ENCODE results near the gene PDS5B. TPM values are rescaled to one million over a fixed set of nuclear protein-coding genes. Genes with fewer than 3 reads are reported as not detected.
A peak's percentile ranks its signal among the peaks of the same experiment; 100 is the strongest.

PDS5B gene
- total RNA-seq, 2 experiments from 2014 or later: 39.8 to 40.6 TPM

DNA sequence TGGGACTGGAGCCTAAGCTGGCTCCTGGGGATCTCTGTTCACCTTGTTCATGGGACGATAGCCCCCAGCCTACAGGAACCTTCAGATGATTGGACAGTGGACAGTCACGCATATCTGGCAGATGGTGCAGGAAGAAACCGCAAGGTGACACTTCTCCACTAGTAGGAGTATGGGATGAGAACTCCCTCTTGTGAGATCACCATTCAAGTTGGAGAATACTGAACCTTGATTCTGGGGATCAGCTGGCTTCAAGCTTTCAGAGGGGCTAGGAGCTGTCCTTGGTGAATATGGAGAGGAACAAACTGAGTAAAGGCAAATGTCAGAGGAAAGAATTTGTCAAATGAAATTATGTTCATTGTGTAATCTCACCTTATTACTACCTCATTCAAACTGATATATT lies 204.5 kb downstream of the PDS5B start:
- Mint-ChIP-seq H3K4me1 (ENCODE audit: low read depth) (peaks cover 54% of the 10 kb centered on the region), H3K27ac (peak overlapping the region; percentile 80), H3K27me3 (no peaks in the 10 kb centered on the region), H3K36me3 (ENCODE audit: low read depth) (no peaks in the 10 kb centered on the region), H3K4me3 (no peak overlapping the region), H3K9me3 (peaks cover 2% of the 10 kb centered on the region)
- intact Hi-C loops (cut with DNase I, micrococcal nuclease): no loop called here
- CTCF ChIA-PET: no interaction called here
- H3K27me3 ChIP-seq (ENCODE audit: control insufficient read depth in 1 of 2, insufficient read depth in 2 of 2, low read length in 2 of 2): no peaks in the 10 kb centered on the region
- no peak overlapping the region for H3K4me3 ChIP-seq (ENCODE audit: low read length)
- DNase-seq (no peak), ATAC-seq (ENCODE audit: poor library complexity) (no peak)
- peaks cover 19% of the 10 kb centered on the region for H3K4me1 ChIP-seq (ENCODE audit: insufficient read depth, low read length)
- no peak overlapping the region for H3K27ac ChIP-seq (ENCODE audit: low read depth in 1 of 2, low read length in 2 of 2)
- TF ChIP-seq, protein P1, sequence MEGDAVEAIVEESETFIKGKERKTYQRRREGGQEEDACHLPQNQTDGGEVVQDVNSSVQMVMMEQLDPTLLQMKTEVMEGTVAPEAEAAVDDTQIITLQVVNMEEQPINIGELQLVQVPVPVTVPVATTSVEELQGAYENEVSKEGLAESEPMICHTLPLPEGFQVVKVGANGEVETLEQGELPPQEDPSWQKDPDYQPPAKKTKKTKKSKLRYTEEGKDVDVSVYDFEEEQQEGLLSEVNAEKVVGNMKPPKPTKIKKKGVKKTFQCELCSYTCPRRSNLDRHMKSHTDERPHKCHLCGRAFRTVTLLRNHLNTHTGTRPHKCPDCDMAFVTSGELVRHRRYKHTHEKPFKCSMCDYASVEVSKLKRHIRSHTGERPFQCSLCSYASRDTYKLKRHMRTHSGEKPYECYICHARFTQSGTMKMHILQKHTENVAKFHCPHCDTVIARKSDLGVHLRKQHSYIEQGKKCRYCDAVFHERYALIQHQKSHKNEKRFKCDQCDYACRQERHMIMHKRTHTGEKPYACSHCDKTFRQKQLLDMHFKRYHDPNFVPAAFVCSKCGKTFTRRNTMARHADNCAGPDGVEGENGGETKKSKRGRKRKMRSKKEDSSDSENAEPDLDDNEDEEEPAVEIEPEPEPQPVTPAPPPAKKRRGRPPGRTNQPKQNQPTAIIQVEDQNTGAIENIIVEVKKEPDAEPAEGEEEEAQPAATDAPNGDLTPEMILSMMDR (IDR thresholded peaks at IDR 0.05): no peak
- POLR2A ChIA-PET: no interaction called here
- no peaks in the 10 kb centered on the region for H3K36me3 ChIP-seq (ENCODE audit: insufficient read depth, low read length)
- no peaks in the 10 kb centered on the region for H3K9me3 ChIP-seq (ENCODE audit: control insufficient read depth in 1 of 2, insufficient read depth in 1 of 2, low read length in 2 of 2)

DNA sequence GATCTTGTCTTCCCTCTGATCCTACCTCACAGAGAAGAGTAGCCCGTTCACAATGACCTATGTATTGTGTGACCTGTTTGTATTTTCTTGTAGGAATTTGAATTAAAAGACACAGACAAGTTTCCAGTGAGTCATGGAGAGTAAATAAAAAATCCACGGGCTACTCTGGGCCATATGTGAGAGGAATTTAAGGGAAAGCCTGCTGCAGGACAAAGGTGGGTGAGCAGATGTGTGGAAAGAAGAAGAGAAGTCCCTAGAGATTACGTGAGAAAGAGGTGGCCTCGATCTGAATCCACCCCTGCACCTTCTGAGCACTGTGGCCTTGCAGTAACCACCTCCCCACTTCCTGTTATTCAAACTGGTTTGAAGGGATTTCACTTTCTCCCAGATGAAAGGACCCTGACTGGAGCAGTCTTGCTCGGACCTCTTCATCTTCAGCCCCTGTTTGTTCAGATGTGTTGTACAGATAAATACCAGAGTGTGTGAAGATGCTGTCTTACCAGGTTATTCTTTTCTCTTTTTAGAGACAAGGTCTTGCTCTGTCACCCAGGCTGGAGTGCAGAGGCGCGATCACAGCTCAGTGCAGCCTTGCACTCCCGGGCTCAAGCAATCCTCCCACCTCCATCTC lies 205.4 kb downstream of the PDS5B start:
- peaks cover 49% of the 10 kb centered on the region for H3K4me1 Mint-ChIP-seq (ENCODE audit: low read depth)
- Histone ChIP-seq H3K4me3 (ENCODE audit: low read length) (no peak overlapping the region), H3K4me1 (ENCODE audit: insufficient read depth, low read length) (peaks cover 19% of the 10 kb centered on the region), H3K27ac (ENCODE audit: low read depth in 1 of 2, low read length in 2 of 2) (no peak overlapping the region), H3K9me3 (ENCODE audit: control insufficient read depth in 1 of 2, insufficient read depth in 1 of 2, low read length in 2 of 2) (no peaks in the 10 kb centered on the region), H3K27me3 (ENCODE audit: control insufficient read depth in 1 of 2, insufficient read depth in 2 of 2, low read length in 2 of 2) (no peaks in the 10 kb centered on the region), H3K36me3 (ENCODE audit: insufficient read depth, low read length) (no peaks in the 10 kb centered on the region)
- peak overlapping the region; percentile 80 for H3K27ac Mint-ChIP-seq
- ATAC-seq (ENCODE audit: poor library complexity) (peak; percentile 54), DNase-seq (peak in 7 of 14 experiments; percentile 12 to 65 (median 48))
- no peaks in the 10 kb centered on the region for H3K36me3 Mint-ChIP-seq (ENCODE audit: low read depth)
- H3K27me3 Mint-ChIP-seq: no peaks in the 10 kb centered on the region
- peaks cover 2% of the 10 kb centered on the region for H3K9me3 Mint-ChIP-seq
- POLR2A ChIA-PET: interaction anchor here (0.6 kb wide), 1 partner anchor 15 kb away, joined by 3 read pairs; no protein-coding TSS in a partner anchor
- intact Hi-C loops (cut with DNase I, micrococcal nuclease): no loop called here
- CTCF ChIA-PET: no interaction called here
- H3K4me3 Mint-ChIP-seq: peak overlapping the region; percentile 48
- TF ChIP-seq, protein P1 (IDR thresholded peaks at IDR 0.05): no peak

DNA sequence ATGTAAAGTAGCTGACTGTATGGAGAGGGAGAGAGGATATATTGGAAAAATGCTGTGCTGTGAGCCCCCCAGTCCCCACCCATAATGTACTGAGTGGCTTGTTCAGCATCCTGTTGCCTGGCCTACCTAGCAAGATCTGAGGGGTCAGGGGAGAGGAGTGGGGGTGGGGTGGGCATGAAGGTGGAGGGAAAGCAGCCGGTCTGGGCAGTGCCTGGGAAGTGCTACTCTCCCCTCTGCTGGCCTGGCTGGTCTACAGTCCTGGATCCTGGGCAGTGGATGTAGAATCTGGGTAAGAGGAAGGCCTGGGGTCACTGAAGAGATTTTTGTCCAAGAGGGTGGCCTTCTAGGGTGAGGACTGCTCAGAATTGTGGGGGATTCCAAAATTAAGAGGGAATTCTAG lies 210.5 kb downstream of the PDS5B start:
- no peak for DNase-seq
- H3K27ac ChIP-seq (ENCODE audit: low read depth in 1 of 2, low read length in 2 of 2): no peak overlapping the region

More for the DNA sequence above, 210.5 kb downstream of the PDS5B start:
- ChIA-PET POLR2A (no interaction called here), CTCF (no interaction called here)
- H3K4me1 ChIP-seq (ENCODE audit: insufficient read depth, low read length): peaks cover 11% of the 10 kb centered on the region
- no peaks in the 10 kb centered on the region for H3K9me3 ChIP-seq (ENCODE audit: control insufficient read depth in 1 of 2, insufficient read depth in 1 of 2, low read length in 2 of 2)
- TF ChIP-seq, protein P1 (IDR thresholded peaks at IDR 0.05): no peak
- H3K36me3 Mint-ChIP-seq (ENCODE audit: low read depth): no peaks in the 10 kb centered on the region
- no peaks in the 10 kb centered on the region for H3K9me3 Mint-ChIP-seq
- no peak overlapping the region for H3K4me3 Mint-ChIP-seq
- H3K27me3 Mint-ChIP-seq: no peaks in the 10 kb centered on the region
- no peaks in the 10 kb centered on the region for H3K27me3 ChIP-seq (ENCODE audit: control insufficient read depth in 1 of 2, insufficient read depth in 2 of 2, low read length in 2 of 2)
- H3K36me3 ChIP-seq (ENCODE audit: insufficient read depth, low read length): no peaks in the 10 kb centered on the region
- no peak for ATAC-seq (ENCODE audit: poor library complexity)
- no peak overlapping the region for H3K4me3 ChIP-seq (ENCODE audit: low read length)
- no peak overlapping the region for H3K27ac Mint-ChIP-seq
- peaks cover 29% of the 10 kb centered on the region for H3K4me1 Mint-ChIP-seq (ENCODE audit: low read depth)
- intact Hi-C loops (cut with DNase I, micrococcal nuclease): no loop called here

Measured in CD4-positive, alpha-beta T cell (primary cell).